A549 (cell line): Measurements from ENCODE around the gene RAP1A. TPM values are rescaled to one million over a fixed set of nuclear protein-coding genes. Genes with fewer than 3 reads are reported as not detected.

Source experiments
- ATAC-seq, 2 experiments: fragments of 200-7000 bp in 1 of 2; fragments of >200 bp in 1 of 2; cut with Nextera tagmentation in 1 of 2; cut with Tn5 transposase in 1 of 2; 3 replicates each; pipeline versions ENCODE4 v1.8.0 to v1.9.1; 2018 to 2020; ENCODE audit warnings: mild to moderate bottlenecking in 1 of 2, moderate library complexity in 1 of 2
- CTCF ChIA-PET: fragments of 300-600 bp; sonication (Branson Sonifier 250); formaldehyde crosslinking; extraction: SDS; loops from one replicate; lab custom pipeline; 2021; ENCODE audit warnings: antibody characterized with exemption, inconsistent platforms; lab: Yijun Ruan, JAX
- POLR2A ChIA-PET: fragments of 350-600 bp; formaldehyde crosslinking; extraction: SDS; loops from one replicate; lab custom pipeline; 2021; ENCODE audit warnings: antibody characterized with exemption, inconsistent platforms; lab: Yijun Ruan, JAX
- DNase-seq, 2 experiments: peaks; one replicate each; pipeline versions ENCODE4 v3.0.0 to v3.0.0-alpha.2; 2011 to 2016; ENCODE audit warnings: low read depth in 1 of 2, low spot score in 1 of 2
- FAIRE-seq: peaks from 2 replicates; lab custom pipeline; 2011; peaks lifted over from hg19 to GRCh38; lab: Jason Lieb, UNC
- H3K27ac ChIP-seq, 2 experiments: fragments of >200 bp; sonication (Bioruptor Twin); formaldehyde crosslinking; 3 replicates each; pipeline ENCODE4 v1.5.1; 2016 to 2017
- H3K4me1 ChIP-seq: fragments of >200 bp; sonication (Bioruptor Twin); formaldehyde crosslinking; 3 replicates; pipeline ENCODE4 v1.6.1; 2016
- H3K4me2 ChIP-seq: fragments of >200 bp; sonication (Bioruptor Twin); formaldehyde crosslinking; 3 replicates; pipeline ENCODE4 v1.6.1; 2016
- H3K4me3 ChIP-seq: fragments of >200 bp; sonication (Bioruptor Twin); formaldehyde crosslinking; 3 replicates; pipeline ENCODE4 v1.5.1; 2016
- H3K9me3 ChIP-seq: fragments of >200 bp; sonication (Bioruptor Twin); formaldehyde crosslinking; 3 replicates; pipeline ENCODE4 v1.6.1; 2016
- CBX8 ChIP-seq: fragments of 200-600 bp; sonication (generic); IDR thresholded peaks from 2 replicates; pipeline ENCODE4 v1.6.1; 2016
- CHD2 ChIP-seq: fragments of 150-350 bp; IDR thresholded peaks from 2 replicates; pipeline ENCODE4 v1.6.1; 2014; ENCODE audit warnings: low read length; ENCODE audit not compliant: partially characterized antibody
- EHMT2 ChIP-seq: fragments of 200-600 bp; sonication (generic); IDR thresholded peaks from 2 replicates; pipeline ENCODE4 v1.6.1; 2016; ENCODE audit warnings: antibody characterized with exemption, low read depth, mild to moderate bottlenecking, moderate library complexity
- EP300 ChIP-seq, 2 experiments: fragments of >200 bp; sonication (Bioruptor Twin); formaldehyde crosslinking; IDR thresholded peaks; 2 replicates in 1 of 2; 3 replicates in 1 of 2; pipeline ENCODE4 v1.6.1; 2016 to 2017
- ESRRA ChIP-seq: fragments of 150-350 bp; IDR thresholded peaks from 2 replicates; pipeline ENCODE4 v1.6.1; 2014; ENCODE audit warnings: mild to moderate bottlenecking, low read length, borderline replicate concordance
- HDAC2 ChIP-seq: fragments of 200-600 bp; sonication (generic); IDR thresholded peaks from 2 replicates; pipeline ENCODE4 v1.6.1; 2016
- HES2 ChIP-seq: fragments of >200 bp; sonication (Bioruptor Twin); formaldehyde crosslinking; IDR thresholded peaks from 2 replicates; pipeline ENCODE4 v1.6.1; 2016
- HOXA7 ChIP-seq: fragments of 250-450 bp; sonication (Bioruptor Pico); IDR thresholded peaks from 2 replicates; pipeline ENCODE4 v1.5.0; 2020; ENCODE audit warnings: mild to moderate bottlenecking, moderate library complexity
- HOXB13 ChIP-seq: fragments of 250-450 bp; sonication (Bioruptor Pico); IDR thresholded peaks from 2 replicates; pipeline ENCODE4 v1.5.0; 2020; ENCODE audit warnings: low read depth, mild to moderate bottlenecking, moderate library complexity
- HOXB5 ChIP-seq: fragments of 250-450 bp; sonication (Bioruptor Pico); IDR thresholded peaks from 2 replicates; pipeline ENCODE4 v1.5.0; 2020; ENCODE audit warnings: mild to moderate bottlenecking, moderate library complexity
- JUNB ChIP-seq: fragments of >200 bp; sonication (Bioruptor Twin); formaldehyde crosslinking; IDR thresholded peaks from 2 replicates; pipeline ENCODE4 v1.6.1; 2016
- KDM1A ChIP-seq: fragments of 200-600 bp; sonication (generic); IDR thresholded peaks from 2 replicates; pipeline ENCODE4 v1.6.1; 2016; ENCODE audit warnings: low read depth, mild to moderate bottlenecking
- KDM5A ChIP-seq: fragments of 200-600 bp; sonication (generic); IDR thresholded peaks from 2 replicates; pipeline ENCODE4 v1.6.1; 2016; ENCODE audit warnings: antibody characterized with exemption, mild to moderate bottlenecking
- MAFK ChIP-seq: fragments of 450-650 bp; IDR thresholded peaks from 2 replicates; pipeline ENCODE4 v1.6.1; 2014; ENCODE audit not compliant: partially characterized antibody
- NFE2L2 ChIP-seq: fragments of 150-350 bp; conservative IDR thresholded peaks from 2 replicates; pipeline ENCODE4 v1.6.1; 2014; ENCODE audit warnings: low read length
- NPAS2 ChIP-seq: fragments of 250-450 bp; sonication (Bioruptor Pico); IDR thresholded peaks from 2 replicates; pipeline ENCODE4 v1.8.0; 2022; ENCODE audit warnings: mild to moderate bottlenecking, moderate library complexity, borderline replicate concordance
- NR3C1 ChIP-seq: fragments of >200 bp; sonication (Bioruptor Twin); formaldehyde crosslinking; IDR thresholded peaks from 3 replicates; pipeline ENCODE4 v1.6.1; 2017
- PHF8 ChIP-seq: fragments of 200-600 bp; sonication (generic); IDR thresholded peaks from 2 replicates; pipeline ENCODE4 v1.6.1; 2016; ENCODE audit warnings: low read depth, mild to moderate bottlenecking, antibody characterized with exemption, moderate library complexity, borderline replicate concordance
- POLR2AphosphoS2 ChIP-seq: conservative IDR thresholded peaks from 2 replicates; pipeline ENCODE4 v1.6.1; 2012; ENCODE audit warnings: low read length, improper control_type of control experiment, inconsistent platforms
- RAD21 ChIP-seq, 2 experiments: fragments of >200 bp in 1 of 2; sonication (Bioruptor Twin) in 1 of 2; formaldehyde crosslinking in 1 of 2; IDR thresholded peaks in 1 of 2; conservative IDR thresholded peaks in 1 of 2; 2 replicates in 1 of 2; 3 replicates in 1 of 2; pipeline ENCODE4 v1.6.1; 2012 to 2018; ENCODE audit warnings: inconsistent platforms in 1 of 2
- RARB ChIP-seq: fragments of 250-450 bp; sonication (Bioruptor Pico); IDR thresholded peaks from 2 replicates; pipeline ENCODE4 v1.8.0; 2021; ENCODE audit warnings: mild to moderate bottlenecking, moderate library complexity
- REST ChIP-seq: fragments of 200-600 bp; sonication (generic); IDR thresholded peaks from 2 replicates; pipeline ENCODE4 v1.6.1; 2016; ENCODE audit warnings: antibody characterized with exemption, mild to moderate bottlenecking, moderate library complexity
- RFX5 ChIP-seq: fragments of 450-650 bp; IDR thresholded peaks from 2 replicates; pipeline ENCODE4 v1.7.1; 2014; ENCODE audit warnings: antibody characterized with exemption, mild to moderate bottlenecking, moderate library complexity
- SMC3 ChIP-seq: fragments of >200 bp; sonication (Bioruptor Twin); formaldehyde crosslinking; IDR thresholded peaks from 3 replicates; pipeline ENCODE4 v1.6.1; 2018; ENCODE audit warnings: inconsistent platforms
- SREBF2 ChIP-seq: fragments of 450-650 bp; IDR thresholded peaks from 2 replicates; pipeline ENCODE4 v1.6.1; 2014; ENCODE audit warnings: mild to moderate bottlenecking, moderate library complexity
- TFCP2L1 ChIP-seq: fragments of 250-450 bp; sonication (Bioruptor Pico); IDR thresholded peaks from 2 replicates; pipeline ENCODE4 v1.5.0; 2021; ENCODE audit warnings: mild to moderate bottlenecking
- TP53 ChIP-seq: fragments of 250-450 bp; sonication (Bioruptor Pico); IDR thresholded peaks from 2 replicates; pipeline ENCODE4 v1.5.0; 2021; ENCODE audit warnings: mild to moderate bottlenecking, moderate library complexity
- ZFP36 ChIP-seq: fragments of 450-650 bp; IDR thresholded peaks from 2 replicates; pipeline ENCODE4 v1.6.1; 2014; ENCODE audit warnings: borderline replicate concordance; ENCODE audit not compliant: partially characterized antibody
- ZNF302 ChIP-seq: fragments of 250-450 bp; sonication (Bioruptor Pico); IDR thresholded peaks from 2 replicates; pipeline ENCODE4 v1.9.0; 2021; ENCODE audit warnings: inconsistent platforms, mild to moderate bottlenecking, moderate library complexity
- WGBS: methylation state at CpG from one replicate; pipeline ENCODE4 v1.1.6; 2017; ENCODE audit errors: missing lambda C conversion rate; 5-methylcytosine and 5-hydroxymethylcytosine counted together
- polyA plus RNA-seq, 4 experiments: library from polyadenylated mRNA; depleted of rRNA in 3 of 4; stranded (reverse); fragments of >200 nt; fragmentation: RNase III in 1 of 4; extraction: RNeasy Plus Mini Kit Qiagen cat#74134 plus additional on column Dnase treatment in 1 of 4; gene quantifications; 2 replicates in 3 of 4; 3 replicates in 1 of 4; pipeline ENCODE4 v1.2.3, GENCODE V29; 2011 to 2017

The RAP1A gene
- polyA plus RNA-seq, 2 of the 4 experiments (the other 2 are of a cell fraction) = 37.1 to 39.8 TPM

- no peak for TF ChIP-seq TFCP2L1
- no peak for TF ChIP-seq HOXB5 (CRISPR knock-in tag)
- TF ChIP-seq KDM1A = no peak
- TF ChIP-seq HDAC2 = no peak
- no peak for TF ChIP-seq RARB (CRISPR knock-in tag)
- TF ChIP-seq SMC3 = peak; percentile 57
- peak; percentile 65 for TF ChIP-seq PHF8
- TF ChIP-seq CBX8 = no peak
- TF ChIP-seq HES2 = no peak
- no peak for TF ChIP-seq NPAS2
- TF ChIP-seq POLR2AphosphoS2 = no peak
- no peak for TF ChIP-seq ESRRA
- peak; percentile 85 for TF ChIP-seq KDM5A
- peak; percentile 88 for TF ChIP-seq CHD2
- no peak for TF ChIP-seq RFX5
- TF ChIP-seq MAFK = no peak
- TF ChIP-seq NR3C1 = no peak
- peak; percentile 45 to 65 for TF ChIP-seq RAD21 (conservative IDR thresholded peaks at IDR 0.05 in 1 of 2, IDR thresholded peaks at IDR 0.05 in 1 of 2)
- TF ChIP-seq EP300 (IDR thresholded peaks at IDR 0.05) = no peak
- TF ChIP-seq JUNB = no peak
- TF ChIP-seq TP53 (CRISPR knock-in tag) = no peak
- no peak for TF ChIP-seq NFE2L2
- no peak for TF ChIP-seq ZFP36
- peak; percentile 88 for TF ChIP-seq REST
- no peak for TF ChIP-seq HOXA7 (CRISPR knock-in tag)
- TF ChIP-seq SREBF2 = no peak
- no peak for TF ChIP-seq HOXB13 (CRISPR knock-in tag)
- no peak for TF ChIP-seq ZNF302 (CRISPR knock-in tag)
Observed at GRCh38 chr1:111755331-111756123, 135.9 kb downstream of the RAP1A start, which contains the start of gene DDX20 (continued).

GRCh38 chr1:111756124-111756513 is 136.5 kb downstream of the RAP1A start:
- under 1% methylated on average over 8 of the region's 35 CpGs for WGBS

More at GRCh38 chr1:111756124-111756513, 136.5 kb downstream of the RAP1A start:
- POLR2A ChIA-PET = no interaction called here
- Histone ChIP-seq H3K4me2 (peak overlapping the region; percentile 99), H3K4me1 (peaks cover 13% of the 10 kb centered on the region; the same call in 2 of the 3 replicates), H3K4me3 (peak overlapping the region; percentile 83), H3K27ac (peak overlapping the region; percentile 94 to 100), H3K9me3 (no peaks in the 10 kb centered on the region)
- CTCF ChIA-PET = interaction anchor here (1.5 to 1.9 kb wide), 3 partner anchors 9 to 248 kb away, joined by 5 to 8 read pairs (median 7); no protein-coding TSS in a partner anchor
- no peak for FAIRE-seq
- no peak for DNase-seq
- TF ChIP-seq EHMT2 (no peak), KDM5A (peak; percentile 23; the same call in 1 of the 2 replicates)
- ATAC-seq = peak; percentile 37 to 56
